Epithelial cell of proximal tubule (primary cell): ENCODE results near the gene MEIS2. TPM values are rescaled to one million over a fixed set of nuclear protein-coding genes. Genes with fewer than 3 reads are reported as not detected.

Experiments used
- DNase-seq: peaks from one replicate; pipeline ENCODE4 v3.0.0-alpha.2; 2011; ENCODE audit warnings: low read depth
- H3K4me3 ChIP-seq: 2 replicates; pipeline ENCODE4 v1.5.1; 2011; ENCODE audit warnings: low read depth, mild to moderate bottlenecking, low read length
- CTCF ChIP-seq: conservative IDR thresholded peaks from 2 replicates; pipeline ENCODE4 v1.5.1; 2012; ENCODE audit warnings: low read depth, mild to moderate bottlenecking, low read length
- total RNA-seq: library from RNA; depleted of rRNA; stranded (reverse); fragments of >200 nt; gene quantifications from 2 replicates; pipeline ENCODE4 v1.2.3, GENCODE V29; 2015

The MEIS2 gene
- total RNA-seq, 1 donor from 2014 or later, result 14.0 TPM

DNA sequence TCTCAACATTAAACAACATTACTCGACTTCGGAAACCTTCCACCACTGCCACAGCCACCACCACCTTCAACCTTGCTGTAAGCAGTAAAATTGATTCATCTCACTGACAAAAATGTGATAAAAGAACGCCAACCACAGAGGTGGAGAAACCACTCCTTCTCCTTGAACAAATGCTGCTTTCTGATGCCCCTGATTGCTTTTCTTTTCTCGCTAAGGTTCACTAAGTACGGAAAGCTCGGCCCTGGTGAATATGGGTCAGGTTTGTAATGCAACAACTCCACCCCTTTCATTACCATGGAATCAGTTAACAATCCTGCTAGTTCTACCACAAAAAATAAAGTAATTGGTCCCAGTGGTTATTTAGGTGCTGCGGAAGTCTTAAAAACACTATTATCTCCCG is 44.9 kb downstream of the MEIS2 start:
- DNase-seq, result no peak
- TF ChIP-seq CTCF, result no peak
- no peak overlapping the region for H3K4me3 ChIP-seq

- no peak for TF ChIP-seq CTCF
- no peak for DNase-seq
- H3K4me3 ChIP-seq, result no peak overlapping the region
Measured at GRCh38 chr15:37054336-37054735, 46.0 kb downstream of the MEIS2 start.

DNA sequence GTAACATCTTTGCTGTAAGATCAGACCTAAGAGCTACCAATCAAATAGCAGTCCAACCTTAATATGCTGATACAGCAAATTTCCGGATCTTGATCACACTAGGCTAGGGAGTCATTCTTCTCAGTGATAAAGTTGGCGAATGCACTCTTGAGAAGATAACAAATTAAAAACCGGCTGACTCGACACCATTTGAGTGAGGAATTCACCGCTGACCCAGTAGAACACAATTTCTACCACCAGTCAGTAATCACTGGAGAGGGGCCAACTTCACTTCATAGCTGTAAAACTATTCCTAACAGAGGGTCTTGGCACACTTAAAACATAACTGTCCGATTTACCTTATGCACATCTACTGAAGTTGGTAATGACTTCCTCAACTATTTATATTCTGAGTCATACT is 47.2 kb downstream of the MEIS2 start:
- H3K4me3 ChIP-seq, result no peak overlapping the region
- no peak for DNase-seq
- TF ChIP-seq CTCF, result no peak

DNA sequence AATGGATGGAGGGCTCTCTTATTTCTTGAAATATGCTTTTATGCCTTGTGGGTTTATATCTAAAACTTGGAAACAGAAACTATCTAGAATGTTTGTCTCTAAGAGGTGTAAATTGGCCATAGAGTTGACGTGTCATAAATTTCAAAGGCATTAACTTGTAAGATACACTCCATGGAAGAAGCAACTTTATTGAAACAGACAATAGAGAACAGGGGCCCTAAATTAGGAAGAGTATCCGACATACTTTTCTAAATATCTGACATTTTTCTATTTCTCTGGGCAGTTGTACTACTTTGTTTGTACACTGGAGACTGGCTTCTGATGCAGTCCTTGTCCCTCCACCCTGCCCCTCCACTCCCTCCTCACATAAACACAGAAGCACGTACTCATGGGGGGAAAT is 50.0 kb downstream of the MEIS2 start:
- no peak for TF ChIP-seq CTCF
- no peak for DNase-seq
- H3K4me3 ChIP-seq, result no peak overlapping the region

DNA sequence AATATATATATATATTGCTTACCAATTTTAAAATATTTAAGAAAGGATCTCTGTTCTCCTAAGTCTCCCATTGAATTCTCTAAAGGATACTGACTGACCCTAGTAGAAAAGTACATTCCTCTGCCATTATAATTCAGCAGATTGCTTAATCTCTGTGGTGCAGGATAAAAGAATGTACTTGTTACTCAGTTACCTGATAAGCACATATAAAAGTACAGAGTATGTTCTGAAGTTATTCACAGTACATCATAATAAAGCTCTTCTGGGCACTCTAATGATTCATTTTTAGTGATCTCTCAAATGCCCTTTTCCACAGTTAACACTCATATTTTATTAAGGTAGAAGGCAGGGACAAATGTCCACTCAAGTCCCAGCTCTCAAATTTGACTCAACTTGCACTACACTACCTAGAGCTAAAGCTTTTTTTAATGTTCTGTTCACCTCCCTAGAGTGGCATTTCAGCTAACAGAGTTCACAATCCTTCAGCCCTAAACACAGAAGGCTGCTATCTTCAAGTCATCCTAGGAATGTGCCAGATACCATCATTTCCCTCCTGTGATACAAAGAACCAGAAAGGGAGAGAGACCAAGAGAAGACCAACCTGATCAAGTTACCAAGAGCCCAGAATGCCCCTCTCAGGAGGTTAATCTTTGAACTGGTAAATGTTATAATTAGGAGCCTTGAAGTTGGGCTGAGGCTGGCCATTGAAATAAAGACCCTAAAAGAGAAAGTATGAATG is 53.3 kb downstream of the MEIS2 start:
- no peak for DNase-seq
- no peak for TF ChIP-seq CTCF
- H3K4me3 ChIP-seq, result no peak overlapping the region

DNA sequence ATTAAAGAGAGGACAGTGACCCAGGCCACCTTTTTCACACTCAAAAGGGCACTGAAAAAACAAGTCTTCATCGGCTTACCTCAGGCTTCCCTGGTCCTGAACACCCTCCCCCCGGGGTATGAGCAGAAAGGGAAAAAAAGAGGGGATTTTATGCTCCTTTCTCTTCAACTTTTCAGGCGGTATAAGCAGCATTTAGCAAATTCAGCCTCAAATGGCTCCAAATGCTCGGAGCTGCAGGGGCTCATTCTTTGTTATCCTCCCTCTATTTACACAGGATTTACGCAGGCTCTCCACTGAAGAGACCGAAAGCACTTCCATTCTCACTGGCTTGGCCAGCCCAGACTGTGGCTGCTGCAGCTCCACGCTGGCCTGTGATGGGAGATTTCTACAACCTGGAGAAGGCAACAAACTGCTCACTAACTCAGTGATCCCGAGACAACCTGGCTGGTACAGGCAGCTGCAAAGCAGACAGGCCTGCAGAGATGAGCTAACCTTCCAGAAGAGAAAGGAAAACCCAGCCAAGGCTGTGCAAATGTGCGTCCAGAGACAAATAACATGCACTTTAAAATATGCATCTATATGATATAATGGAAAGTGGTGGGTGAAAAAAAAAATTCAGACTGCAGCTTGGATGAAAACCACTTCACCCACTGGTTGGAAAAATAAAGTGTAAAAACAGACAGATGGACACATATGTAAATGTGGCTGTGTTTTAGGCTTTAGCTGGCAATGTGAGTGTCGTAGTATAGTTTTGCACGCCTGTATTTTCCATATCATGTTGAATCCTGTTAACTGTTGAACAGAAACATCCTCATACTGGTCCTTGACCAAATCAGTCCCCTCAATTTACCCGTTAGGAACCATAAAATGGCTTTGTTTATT is 54.2 kb downstream of the MEIS2 start:
- DNase-seq, result no peak
- no peak for TF ChIP-seq CTCF
- no peak overlapping the region for H3K4me3 ChIP-seq
